Mucosa of rectum (tissue), 2 donors: ENCODE measurements around the gene ULK4.

Experiments
- H3K27ac ChIP-seq, 2 donors: one replicate each; pipeline ENCODE4 v1.7.0; 2013; ENCODE audit warnings: inconsistent platforms in 2 of 2, low read depth in 2 of 2, low read length in 2 of 2
- H3K27me3 ChIP-seq, 2 donors: one replicate each; pipeline ENCODE4 v1.7.0; 2013; ENCODE audit warnings: low read length in 2 of 2; ENCODE audit not compliant: control insufficient read depth in 2 of 2, insufficient read depth in 2 of 2
- H3K36me3 ChIP-seq, 2 donors: one replicate each; pipeline ENCODE4 v1.7.0; 2013; ENCODE audit warnings: low read length in 2 of 2; ENCODE audit not compliant: control insufficient read depth in 2 of 2, insufficient read depth in 2 of 2
- H3K4me1 ChIP-seq, 2 donors: one replicate each; pipeline ENCODE4 v1.7.0; 2013; ENCODE audit warnings: low read length in 2 of 2, mild to moderate bottlenecking in 1 of 2; ENCODE audit not compliant: control insufficient read depth in 2 of 2, insufficient read depth in 2 of 2
- H3K4me3 ChIP-seq, 2 donors: one replicate each; pipeline ENCODE4 v1.7.0; 2013; ENCODE audit warnings: low read length in 2 of 2
- H3K9ac ChIP-seq, 2 donors: one replicate each; pipeline ENCODE4 v1.7.0; 2013; ENCODE audit warnings: low read length in 2 of 2, low read depth in 1 of 2, mild to moderate bottlenecking in 1 of 2
- H3K9me3 ChIP-seq, 2 donors: one replicate each; pipeline ENCODE4 v1.7.0; 2013; ENCODE audit warnings: low read length in 2 of 2; ENCODE audit not compliant: control insufficient read depth in 2 of 2
- donor health status: healthy.
- donor health status: Normal muscosa, but diverticular disease.

ULK4 gene

GRCh38 chr3:41441139-41441538, 520.8 kb downstream of the ULK4 start:
- Histone ChIP-seq H3K9ac (no peak overlapping the region), H3K4me3 (no peak overlapping the region)

GRCh38 chr3:41436983-41437382, 524.9 kb downstream of the ULK4 start:
- Histone ChIP-seq H3K9ac (no peak overlapping the region), H3K36me3 (no peaks in the 10 kb centered on the region), H3K9me3 (no peaks in the 10 kb centered on the region), H3K4me3 (no peak overlapping the region), H3K27ac (no peak overlapping the region), H3K4me1 (no peaks in the 10 kb centered on the region), H3K27me3 (no peaks in the 10 kb centered on the region)

More at GRCh38 chr3:41441139-41441538, 520.8 kb downstream of the ULK4 start:
- no peak overlapping the region for H3K27ac ChIP-seq
- no peaks in the 10 kb centered on the region for H3K4me1 ChIP-seq
- no peaks in the 10 kb centered on the region for H3K9me3 ChIP-seq
- H3K36me3 ChIP-seq: no peaks in the 10 kb centered on the region
- H3K27me3 ChIP-seq: no peaks in the 10 kb centered on the region

GRCh38 chr3:41434781-41435180, 527.1 kb downstream of the ULK4 start:
- no peaks in the 10 kb centered on the region for H3K9me3 ChIP-seq
- H3K27me3 ChIP-seq: no peaks in the 10 kb centered on the region
- no peak overlapping the region for H3K27ac ChIP-seq
- no peaks in the 10 kb centered on the region for H3K36me3 ChIP-seq
- H3K4me1 ChIP-seq: no peaks in the 10 kb centered on the region
- no peak overlapping the region for H3K4me3 ChIP-seq
- H3K9ac ChIP-seq: no peak overlapping the region

GRCh38 chr3:41431386-41431785, 530.5 kb downstream of the ULK4 start:
- no peaks in the 10 kb centered on the region for H3K4me1 ChIP-seq
- H3K9ac ChIP-seq: no peak overlapping the region
- no peak overlapping the region for H3K4me3 ChIP-seq
- H3K27me3 ChIP-seq: no peaks in the 10 kb centered on the region
- no peaks in the 10 kb centered on the region for H3K36me3 ChIP-seq
- no peak overlapping the region for H3K27ac ChIP-seq
- H3K9me3 ChIP-seq: no peaks in the 10 kb centered on the region

GRCh38 chr3:41430886-41431285, 531.0 kb downstream of the ULK4 start:
- Histone ChIP-seq H3K4me1 (no peaks in the 10 kb centered on the region), H3K27ac (no peak overlapping the region), H3K36me3 (no peaks in the 10 kb centered on the region), H3K9me3 (no peaks in the 10 kb centered on the region), H3K9ac (no peak overlapping the region), H3K4me3 (no peak overlapping the region), H3K27me3 (no peaks in the 10 kb centered on the region)

- Histone ChIP-seq H3K27me3 (no peaks in the 10 kb centered on the region), H3K4me3 (no peak overlapping the region), H3K4me1 (no peaks in the 10 kb centered on the region), H3K9ac (no peak overlapping the region), H3K36me3 (no peaks in the 10 kb centered on the region), H3K9me3 (no peaks in the 10 kb centered on the region), H3K27ac (no peak overlapping the region)
Observed at GRCh38 chr3:41430391-41430790, 531.5 kb downstream of the ULK4 start.

GRCh38 chr3:41426485-41426884, 535.4 kb downstream of the ULK4 start:
- no peaks in the 10 kb centered on the region for H3K27me3 ChIP-seq
- no peaks in the 10 kb centered on the region for H3K4me1 ChIP-seq
- H3K9me3 ChIP-seq: no peaks in the 10 kb centered on the region
- H3K4me3 ChIP-seq: no peak overlapping the region
- no peak overlapping the region for H3K27ac ChIP-seq
- H3K9ac ChIP-seq: no peak overlapping the region
- no peaks in the 10 kb centered on the region for H3K36me3 ChIP-seq

GRCh38 chr3:41424543-41425300, 537.2 kb downstream of the ULK4 start:
- no peak overlapping the region for H3K9ac ChIP-seq
- H3K4me1 ChIP-seq: no peaks in the 10 kb centered on the region
- no peak overlapping the region for H3K27ac ChIP-seq
- no peak overlapping the region for H3K4me3 ChIP-seq
- H3K27me3 ChIP-seq: no peaks in the 10 kb centered on the region
- H3K9me3 ChIP-seq: no peaks in the 10 kb centered on the region
- H3K36me3 ChIP-seq: no peaks in the 10 kb centered on the region

- Histone ChIP-seq H3K4me1 (no peaks in the 10 kb centered on the region), H3K27me3 (no peaks in the 10 kb centered on the region), H3K27ac (no peak overlapping the region)
Observed at GRCh38 chr3:41419809-41420208, 542.1 kb downstream of the ULK4 start.

GRCh38 chr3:41418961-41419691, 542.8 kb downstream of the ULK4 start:
- Histone ChIP-seq H3K36me3 (no peaks in the 10 kb centered on the region), H3K9ac (no peak overlapping the region), H3K4me1 (no peaks in the 10 kb centered on the region), H3K27ac (no peak overlapping the region), H3K4me3 (no peak overlapping the region), H3K9me3 (no peaks in the 10 kb centered on the region), H3K27me3 (no peaks in the 10 kb centered on the region)

More at GRCh38 chr3:41419809-41420208, 542.1 kb downstream of the ULK4 start:
- Histone ChIP-seq H3K36me3 (no peaks in the 10 kb centered on the region), H3K9ac (no peak overlapping the region), H3K9me3 (no peaks in the 10 kb centered on the region), H3K4me3 (no peak overlapping the region)
